Astrocyte (in vitro differentiated cells and primary cell): ENCODE measurements around the gene NDUFA9.

ENCODE experiments used
- CTCF ChIP-seq: IDR thresholded peaks from 2 replicates; pipeline ENCODE4 v1.5.1; 2011; ENCODE audit warnings: low read depth, mild to moderate bottlenecking, inconsistent platforms, low read length, moderate library complexity; ENCODE audit not compliant: insufficient read depth
- EZH2 ChIP-seq: IDR thresholded peaks from 2 replicates; pipeline ENCODE4 v1.6.1; 2012; ENCODE audit warnings: mild to moderate bottlenecking, low read length, inconsistent platforms; ENCODE audit not compliant: insufficient read depth

GRCh38 chr12:4628406-4628805 lies 20.5 kb upstream of the NDUFA9 start:
- TF ChIP-seq CTCF = no peak
- TF ChIP-seq EZH2 = no peak
